K562 (cell line): ENCODE results near the gene EFHC1. TPM values are rescaled to one million over a fixed set of nuclear protein-coding genes. Genes with fewer than 3 reads are reported as not detected.

Source experiments
- polyA plus RNA-seq, 8 experiments: library from polyadenylated mRNA; depleted of rRNA in 4 of 8; stranded (reverse) in 5 of 8; unstranded in 3 of 8; fragments of >200 nt; fragmentation: Nextera tagmentation in 2 of 8; fragmentation: Illumina TruSeq in 1 of 8; extraction: Ambion mirVana in 2 of 8; extraction: Trizol in 1 of 8; gene quantifications; 2 replicates each; pipeline versions ENCODE4 v1.2.1 to v1.2.3, GENCODE V29; 2011 to 2014; ENCODE audit warnings: inconsistent platforms in 1 of 8, missing spikeins in 1 of 8
- total RNA-seq, 7 experiments: library from RNA; depleted of rRNA in 6 of 7; stranded (reverse); fragments of >200 nt in 6 of 7; fragmentation: Illumina TruSeq in 2 of 7; extraction: Trizol in 2 of 7; gene quantifications; 2 replicates each; pipeline versions ENCODE4 v1.2.1 to v1.2.3, GENCODE V29; 2011 to 2021; ENCODE audit warnings: low replicate concordance in 1 of 7

EFHC1 gene
- total and polyA plus RNA-seq, 9 of the 15 experiments (the other 6 are each of a cell fraction or from before 2014, with no cell fraction given): 9.5 to 31.0 (median 14.9) TPM

Other genes starting within 250 kb of the EFHC1 start
- not detected in 2 replicates for gene IL17A, start 234.0 kb upstream of the EFHC1 start, total RNA-seq (2014; rRNA removed)
- gene IL17A, start 234.0 kb upstream of the EFHC1 start, total RNA-seq (2014; rRNA removed; fragmentation: Illumina TruSeq; extraction: Trizol): not detected in 2 replicates
- gene IL17A, start 234.0 kb upstream of the EFHC1 start, total RNA-seq (2015; rRNA removed; fragmentation: Illumina TruSeq; extraction: Trizol): not detected in 2 replicates
- gene IL17A, start 234.0 kb upstream of the EFHC1 start, total RNA-seq (2021): not detected in 2 replicates
- not detected in 2 replicates for gene IL17A, start 234.0 kb upstream of the EFHC1 start, polyA plus RNA-seq (2011; rRNA removed)
- gene IL17A, start 234.0 kb upstream of the EFHC1 start, polyA plus RNA-seq (2014; fragmentation: Illumina TruSeq; extraction: Trizol): not detected in 2 replicates
- not detected for gene IL17A, start 234.0 kb upstream of the EFHC1 start, polyA plus RNA-seq (2014; fragmentation: Nextera tagmentation; extraction: Ambion mirVana)
- not detected in 2 replicates for gene IL17A, start 234.0 kb upstream of the EFHC1 start, polyA plus RNA-seq (2014; rRNA removed)
- not detected in 2 replicates for gene IL17F, start 175.8 kb upstream of the EFHC1 start, total RNA-seq (2014; rRNA removed)
- not detected in 2 replicates for gene IL17F, start 175.8 kb upstream of the EFHC1 start, total RNA-seq (2014; rRNA removed; fragmentation: Illumina TruSeq; extraction: Trizol)
- gene IL17F, start 175.8 kb upstream of the EFHC1 start, total RNA-seq (2015; rRNA removed; fragmentation: Illumina TruSeq; extraction: Trizol): not detected in 2 replicates
- gene IL17F, start 175.8 kb upstream of the EFHC1 start, total RNA-seq (2021): not detected in 2 replicates
- gene IL17F, start 175.8 kb upstream of the EFHC1 start, polyA plus RNA-seq (2011; rRNA removed): not detected in 2 replicates
- not detected in 2 replicates for gene IL17F, start 175.8 kb upstream of the EFHC1 start, polyA plus RNA-seq (2014; fragmentation: Illumina TruSeq; extraction: Trizol)
- not detected for gene IL17F, start 175.8 kb upstream of the EFHC1 start, polyA plus RNA-seq (2014; fragmentation: Nextera tagmentation; extraction: Ambion mirVana)
- not detected in 2 replicates for gene IL17F, start 175.8 kb upstream of the EFHC1 start, polyA plus RNA-seq (2014; rRNA removed)
- gene MCM3, start 135.6 kb upstream of the EFHC1 start, total RNA-seq (2014; rRNA removed): 245 and 270 TPM in 2 replicates
- gene MCM3, start 135.6 kb upstream of the EFHC1 start, total RNA-seq (2014; rRNA removed; fragmentation: Illumina TruSeq; extraction: Trizol): 211 and 223 TPM in 2 replicates
- 250 and 258 TPM in 2 replicates for gene MCM3, start 135.6 kb upstream of the EFHC1 start, total RNA-seq (2015; rRNA removed; fragmentation: Illumina TruSeq; extraction: Trizol)
- gene MCM3, start 135.6 kb upstream of the EFHC1 start, total RNA-seq (2021): 187 and 202 TPM in 2 replicates
- 262 and 272 TPM in 2 replicates for gene MCM3, start 135.6 kb upstream of the EFHC1 start, polyA plus RNA-seq (2011; rRNA removed)
- 222 and 263 TPM in 2 replicates for gene MCM3, start 135.6 kb upstream of the EFHC1 start, polyA plus RNA-seq (2014; fragmentation: Illumina TruSeq; extraction: Trizol)
- 100 to 1,000 TPM in 1 of 2 experiments, 10 to 100 TPM in 1; 76.1 to 141 TPM for gene MCM3, start 135.6 kb upstream of the EFHC1 start, polyA plus RNA-seq (2014; fragmentation: Nextera tagmentation; extraction: Ambion mirVana)
- gene MCM3, start 135.6 kb upstream of the EFHC1 start, polyA plus RNA-seq (2014; rRNA removed): 238 and 264 TPM in 2 replicates
- 3.0 and 3.7 TPM in 2 replicates for gene PAQR8, start 58.2 kb upstream of the EFHC1 start, total RNA-seq (2014; rRNA removed)
- gene PAQR8, start 58.2 kb upstream of the EFHC1 start, total RNA-seq (2014; rRNA removed; fragmentation: Illumina TruSeq; extraction: Trizol): 4.3 and 4.7 TPM in 2 replicates
- gene PAQR8, start 58.2 kb upstream of the EFHC1 start, total RNA-seq (2015; rRNA removed; fragmentation: Illumina TruSeq; extraction: Trizol): 2.9 and 3.2 TPM in 2 replicates
- 5.4 and 7.1 TPM in 2 replicates for gene PAQR8, start 58.2 kb upstream of the EFHC1 start, total RNA-seq (2021)
- gene PAQR8, start 58.2 kb upstream of the EFHC1 start, polyA plus RNA-seq (2011; rRNA removed): 10.2 and 15.4 TPM in 2 replicates
- gene PAQR8, start 58.2 kb upstream of the EFHC1 start, polyA plus RNA-seq (2014; fragmentation: Illumina TruSeq; extraction: Trizol): 4.3 and 5.1 TPM in 2 replicates
- 1 to 10 TPM; 1.4 TPM for gene PAQR8, start 58.2 kb upstream of the EFHC1 start, polyA plus RNA-seq (2014; fragmentation: Nextera tagmentation; extraction: Ambion mirVana)
- 3.5 and 3.8 TPM in 2 replicates for gene PAQR8, start 58.2 kb upstream of the EFHC1 start, polyA plus RNA-seq (2014; rRNA removed)
- gene TRAM2, start 156.7 kb downstream of the EFHC1 start, total RNA-seq (2014; rRNA removed): 7.4 and 8.5 TPM in 2 replicates
- gene TRAM2, start 156.7 kb downstream of the EFHC1 start, total RNA-seq (2014; rRNA removed; fragmentation: Illumina TruSeq; extraction: Trizol): 8.4 and 8.9 TPM in 2 replicates
- gene TRAM2, start 156.7 kb downstream of the EFHC1 start, total RNA-seq (2015; rRNA removed; fragmentation: Illumina TruSeq; extraction: Trizol): 10.7 and 11.0 TPM in 2 replicates
- gene TRAM2, start 156.7 kb downstream of the EFHC1 start, total RNA-seq (2021): 10.8 and 13.3 TPM in 2 replicates
- gene TRAM2, start 156.7 kb downstream of the EFHC1 start, polyA plus RNA-seq (2011; rRNA removed): 6.1 and 10.1 TPM in 2 replicates
- gene TRAM2, start 156.7 kb downstream of the EFHC1 start, polyA plus RNA-seq (2014; fragmentation: Illumina TruSeq; extraction: Trizol): 11.6 and 12.8 TPM in 2 replicates
- 1 to 10 TPM; 2.6 to 2.8 TPM for gene TRAM2, start 156.7 kb downstream of the EFHC1 start, polyA plus RNA-seq (2014; fragmentation: Nextera tagmentation; extraction: Ambion mirVana)
- gene TRAM2, start 156.7 kb downstream of the EFHC1 start, polyA plus RNA-seq (2014; rRNA removed): 8.9 and 10.3 TPM in 2 replicates